HG03280 (cell line): ENCODE data around the gene ST7.

Experiments
- ATAC-seq: cut with Tn5 transposase; IDR thresholded peaks from one replicate; pipeline ENCODE4 v1.9.1; 2021; ENCODE audit warnings: mild to moderate bottlenecking, moderate library complexity; ENCODE audit not compliant: unreplicated experiment

The ST7 gene

GRCh38 chr7:117184367-117184766 lies 231.1 kb downstream of the ST7 start:
- no peak for ATAC-seq

- no peak for ATAC-seq
Observed at GRCh38 chr7:117185124-117185523, 231.8 kb downstream of the ST7 start.

GRCh38 chr7:117186218-117187010 lies 233.1 kb downstream of the ST7 start:
- ATAC-seq = no peak

- ATAC-seq = no peak
Observed at GRCh38 chr7:117188376-117188775, 235.1 kb downstream of the ST7 start.

GRCh38 chr7:117188949-117189592 lies 235.8 kb downstream of the ST7 start:
- ATAC-seq = no peak

- ATAC-seq = no peak
Observed at GRCh38 chr7:117190104-117190503, 236.8 kb downstream of the ST7 start.

- no peak for ATAC-seq
Observed at GRCh38 chr7:117190746-117191435, 237.6 kb downstream of the ST7 start.

- no peak for ATAC-seq
Observed at GRCh38 chr7:117192108-117192507, 238.8 kb downstream of the ST7 start.

GRCh38 chr7:117193564-117193963 lies 240.3 kb downstream of the ST7 start:
- no peak for ATAC-seq

GRCh38 chr7:117194445-117194844 lies 241.1 kb downstream of the ST7 start:
- ATAC-seq = no peak

- no peak for ATAC-seq
Observed at GRCh38 chr7:117195361-117196029, 242.2 kb downstream of the ST7 start.

GRCh38 chr7:117200132-117200531 lies 246.8 kb downstream of the ST7 start:
- no peak for ATAC-seq

- ATAC-seq = no peak
Observed at GRCh38 chr7:117200786-117201458, 247.6 kb downstream of the ST7 start.

GRCh38 chr7:117202511-117202910 lies 249.2 kb downstream of the ST7 start:
- ATAC-seq = no peak

GRCh38 chr7:117203205-117203604 lies 249.9 kb downstream of the ST7 start:
- no peak for ATAC-seq

- no peak for ATAC-seq
Observed at GRCh38 chr7:117205873-117206272, 252.6 kb downstream of the ST7 start.

- ATAC-seq = no peak
Observed at GRCh38 chr7:117208257-117208656, 255.0 kb downstream of the ST7 start.

GRCh38 chr7:117210397-117210796 lies 257.1 kb downstream of the ST7 start:
- no peak for ATAC-seq

- ATAC-seq = no peak
Observed at GRCh38 chr7:117210908-117211307, 257.6 kb downstream of the ST7 start.

- ATAC-seq = no peak
Observed at GRCh38 chr7:117211614-117212013, 258.3 kb downstream of the ST7 start.
